ENCODE data around the gene TSPAN14.

DNA sequence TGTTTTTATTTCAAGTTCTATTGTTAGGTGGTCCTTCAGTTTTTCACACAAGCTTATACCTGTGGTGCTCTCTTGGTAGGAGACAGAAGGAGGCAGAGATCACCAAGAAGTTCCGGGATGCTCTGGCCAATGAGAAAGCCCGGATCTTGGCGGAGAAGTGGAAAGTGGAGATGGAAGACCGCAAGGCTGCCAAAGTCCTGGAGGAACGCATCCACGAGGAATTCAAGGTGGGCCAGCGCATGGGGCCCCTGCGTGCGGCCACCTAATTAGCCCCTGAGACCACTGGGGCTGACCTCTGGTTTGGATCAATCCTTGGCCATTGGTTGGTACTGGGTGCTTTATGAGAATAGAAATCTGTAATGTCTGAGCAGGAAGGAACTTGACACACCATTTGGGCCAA lies 117.2 kb downstream of the TSPAN14 start:
- no peak for TF ChIP-seq EZH2phosphoT487 (IDR thresholded peaks at IDR 0.05; ENCODE audit: borderline replicate concordance, low read depth, low read length)
- TF ChIP-seq CTCF (conservative IDR thresholded peaks at IDR 0.05; ENCODE audit: low read length), result no peak
